Hepatocyte (in vitro differentiated cells): ENCODE data around the gene RAB21.

Source experiments
- CTCF ChIP-seq: fragments of 200-600 bp; sonication (generic); IDR thresholded peaks from 2 replicates; pipeline ENCODE4 v1.5.1; 2016; ENCODE audit warnings: antibody characterized with exemption, mild to moderate bottlenecking; ENCODE audit not compliant: poor library complexity
- EZH2 ChIP-seq: fragments of 200-600 bp; sonication (generic); IDR thresholded peaks from 2 replicates; pipeline ENCODE4 v1.6.1; 2016; ENCODE audit warnings: antibody characterized with exemption, mild to moderate bottlenecking, borderline replicate concordance

DNA sequence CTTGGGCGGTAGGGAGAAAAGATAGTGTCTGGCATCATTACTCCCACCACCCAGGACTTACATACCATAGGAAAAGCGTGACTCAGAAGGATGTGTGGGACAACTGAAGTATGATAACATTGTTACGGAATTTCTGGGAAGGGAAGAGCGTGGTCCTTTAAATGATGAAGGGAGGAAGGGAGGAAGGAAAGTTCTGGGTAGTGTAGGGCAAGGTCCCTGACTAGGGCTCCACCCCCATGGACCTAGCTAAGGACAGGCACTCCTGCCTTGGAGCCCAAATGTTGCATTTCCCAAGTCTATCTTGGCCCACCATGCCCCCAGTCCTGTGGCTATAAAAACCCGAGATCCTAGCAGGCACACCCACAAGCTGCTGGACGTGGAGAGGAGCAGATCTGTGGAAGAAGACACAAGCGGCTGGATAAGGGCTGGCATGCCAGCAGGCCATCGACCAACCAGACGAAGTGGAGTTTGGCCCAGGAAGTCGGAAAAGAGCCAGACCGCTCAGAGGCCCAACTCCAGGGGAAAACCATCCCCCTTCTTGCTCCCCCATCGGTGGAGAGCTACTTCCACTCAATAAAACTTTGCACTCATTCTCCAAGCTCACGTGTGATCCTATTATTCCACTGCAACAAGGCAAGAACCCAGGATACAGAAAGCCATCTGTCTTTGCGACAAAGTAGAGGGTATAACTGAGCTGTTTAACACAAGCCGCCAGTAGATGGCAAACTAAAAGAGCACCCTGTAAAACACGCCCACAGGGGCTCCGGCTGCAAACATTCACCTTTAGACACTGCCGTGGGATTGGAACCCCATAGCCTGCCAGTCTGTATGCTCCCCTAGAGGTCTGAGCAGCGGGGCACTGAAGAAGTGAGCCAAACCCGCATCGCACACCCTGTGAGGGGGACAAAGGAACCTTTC, 23.0 kb upstream of the RAB21 start:
- TF ChIP-seq CTCF (no peak), EZH2 (no peak)
